GM12878 (cell line): ENCODE data around the gene GSTM5. TPM values are rescaled to one million over a fixed set of nuclear protein-coding genes. Genes with fewer than 3 reads are reported as not detected.

Source experiments
- ATAC-seq: fragments of 200-7000 bp; cut with Tn5 transposase; 3 replicates; pipeline ENCODE4 v1.9.1; 2020; ENCODE audit warnings: mild to moderate bottlenecking, moderate library complexity
- BruUV-seq: library from RNA; stranded (reverse); fragments of 400-500 nt; replicated peaks from 2 replicates; lab custom pipeline; 2021; lab: Mats Ljungman, UMichigan
- CTCF ChIA-PET: fragments of 300-600 bp; sonication (Branson Sonifier 250); formaldehyde crosslinking; extraction: SDS; loops from one replicate; lab custom pipeline; 2021; ENCODE audit warnings: inconsistent platforms; lab: Yijun Ruan, JAX
- POLR2A ChIA-PET: fragments of 350-600 bp; formaldehyde crosslinking; extraction: SDS; loops from one replicate; lab custom pipeline; 2021; ENCODE audit warnings: inconsistent platforms; lab: Charles Lee
- RAD21 ChIA-PET: fragments of 300-600 bp; sonication (Branson Sonifier 250); formaldehyde crosslinking; loops from one replicate; lab custom pipeline; 2023; ENCODE audit warnings: antibody characterized with exemption; ENCODE audit not compliant: unreplicated experiment; lab: Charles Lee
- SMC1A ChIA-PET: fragments of 300-600 bp; sonication (Branson Sonifier 250); formaldehyde crosslinking; loops from one replicate; lab custom pipeline; 2023; ENCODE audit not compliant: unreplicated experiment, uncharacterized antibody; lab: Charles Lee
- DNase-seq: peaks from one replicate; pipeline ENCODE4 v3.0.0-alpha.2; 2011; ENCODE audit warnings: low read depth, low spot score
- FAIRE-seq: peaks from 3 replicates; lab custom pipeline; 2011; peaks lifted over from hg19 to GRCh38; lab: Jason Lieb, UNC
- H2AFZ ChIP-seq: 2 replicates; pipeline ENCODE4 v1.6.0; 2011; ENCODE audit warnings: low read depth, low read length, control low read depth; ENCODE audit not compliant: control insufficient read depth
- H3K27ac ChIP-seq: 2 replicates; pipeline ENCODE4 v1.5.1; 2011; ENCODE audit warnings: control low read depth; ENCODE audit not compliant: control insufficient read depth, insufficient read depth
- H3K27me3 ChIP-seq, 2 experiments: replicated peaks in 1 of 2; 2 replicates each; pipeline versions ENCODE4 v1.6.0 to v1.6.1; 2011; ENCODE audit warnings: low read length in 1 of 2; ENCODE audit not compliant: control insufficient read depth in 2 of 2, insufficient read depth in 2 of 2
- H3K36me3 ChIP-seq, 2 experiments: 2 replicates each; pipeline ENCODE4 v1.5.1; 2011; ENCODE audit warnings: low read length in 1 of 2; ENCODE audit not compliant: control insufficient read depth in 2 of 2, insufficient read depth in 2 of 2
- H3K4me1 ChIP-seq: 2 replicates; pipeline ENCODE4 v1.6.1; 2011; ENCODE audit warnings: mild to moderate bottlenecking, low read length, moderate library complexity, mixed read lengths; ENCODE audit not compliant: control insufficient read depth, insufficient read depth
- H3K4me2 ChIP-seq: 2 replicates; pipeline ENCODE4 v1.6.0; 2011; ENCODE audit warnings: control low read depth; ENCODE audit not compliant: control insufficient read depth, insufficient read depth
- H3K4me3 ChIP-seq: fragments of 200-600 bp; sonication (generic); 2 replicates; pipeline ENCODE4 v1.5.1; 2016
- H3K79me2 ChIP-seq: 2 replicates; pipeline ENCODE4 v1.6.0; 2011; ENCODE audit warnings: low read length; ENCODE audit not compliant: control insufficient read depth, insufficient read depth
- H3K9ac ChIP-seq: 2 replicates; pipeline ENCODE4 v1.8.0; 2011; ENCODE audit warnings: low read length, control low read depth, mixed read lengths; ENCODE audit not compliant: control insufficient read depth, insufficient read depth
- H3K9me3 ChIP-seq: replicated peaks from 3 replicates; pipeline ENCODE4 v1.5.1; 2011; ENCODE audit warnings: mild to moderate bottlenecking, low read length; ENCODE audit not compliant: control insufficient read depth, insufficient read depth
- H4K20me1 ChIP-seq: 2 replicates; pipeline ENCODE4 v1.6.0; 2011; ENCODE audit not compliant: control insufficient read depth, insufficient read depth
- ATF7 ChIP-seq: fragments of 450-650 bp; IDR thresholded peaks from 2 replicates; pipeline ENCODE4 v1.6.1; 2016; ENCODE audit warnings: low read depth, mild to moderate bottlenecking
- IKZF1 ChIP-seq: fragments of 450-650 bp; conservative IDR thresholded peaks from 2 replicates; pipeline ENCODE4 v1.6.1; 2017; ENCODE audit warnings: antibody characterized with exemption, mild to moderate bottlenecking
- IRF3 ChIP-seq: fragments of 450-650 bp; IDR thresholded peaks from 2 replicates; pipeline ENCODE4 v1.6.1; 2014; ENCODE audit warnings: mild to moderate bottlenecking
- LARP7 ChIP-seq: fragments of 450-650 bp; IDR thresholded peaks from 2 replicates; pipeline ENCODE4 v1.6.1; 2017; ENCODE audit warnings: mild to moderate bottlenecking
- MEF2B ChIP-seq: fragments of 450-650 bp; IDR thresholded peaks from 2 replicates; pipeline ENCODE4 v1.6.1; 2018; ENCODE audit warnings: mild to moderate bottlenecking, moderate library complexity; ENCODE audit not compliant: partially characterized antibody, poor library complexity, severe bottlenecking
- MLLT1 ChIP-seq: fragments of 450-650 bp; IDR thresholded peaks from 2 replicates; pipeline ENCODE4 v1.6.1; 2016; ENCODE audit warnings: mild to moderate bottlenecking
- PRDM15 ChIP-seq: fragments of 450-650 bp; formaldehyde crosslinking; IDR thresholded peaks from 2 replicates; pipeline ENCODE4 v1.4.0; 2020; ENCODE audit warnings: mild to moderate bottlenecking, moderate library complexity
- SMAD1 ChIP-seq: fragments of 450-650 bp; IDR thresholded peaks from 2 replicates; pipeline ENCODE4 v1.6.1; 2018; ENCODE audit warnings: mild to moderate bottlenecking, low read depth; ENCODE audit not compliant: partially characterized antibody
- SMARCA5 ChIP-seq: fragments of 450-650 bp; IDR thresholded peaks from 2 replicates; pipeline ENCODE4 v1.6.1; 2017; ENCODE audit warnings: mild to moderate bottlenecking
- SPI1 ChIP-seq: IDR thresholded peaks from 2 replicates; pipeline ENCODE4 v1.6.1; 2011; ENCODE audit warnings: low read depth, mild to moderate bottlenecking, low read length, moderate library complexity, borderline replicate concordance; ENCODE audit not compliant: insufficient read depth
- TAF1 ChIP-seq: IDR thresholded peaks from 2 replicates; pipeline ENCODE4 v1.6.1; 2011; ENCODE audit warnings: mild to moderate bottlenecking, low read depth, low read length, borderline replicate concordance
- TARDBP ChIP-seq: IDR thresholded peaks from 2 replicates; pipeline ENCODE4 v1.6.1; 2016; ENCODE audit warnings: borderline replicate concordance
- WGBS: methylation state at CpG from one replicate; pipeline ENCODE4 v1.1.6; 2016; ENCODE audit warnings: low lambda C conversion rate; ENCODE audit not compliant: insufficient replicate concordance, insufficient coverage; ENCODE audit errors: missing lambda C conversion rate; 5-methylcytosine and 5-hydroxymethylcytosine counted together
- in situ Hi-C: fragments of 300-500 bp; cut with MboI; formaldehyde crosslinking; loops from 9 replicates; pipeline ENCODE4 v1.14.3; 2018; ENCODE audit warnings: mixed read lengths
- intact Hi-C: fragments of 100-400 bp; cut with micrococcal nuclease; formaldehyde crosslinking; loops from one replicate; pipeline ENCODE4 v1.14.2; 2022; ENCODE audit not compliant: unreplicated experiment
- polyA plus RNA-seq, 11 experiments: library from polyadenylated mRNA; depleted of rRNA in 4 of 11; unstranded in 6 of 11; stranded (reverse) in 5 of 11; fragments of >200 nt; fragmentation: Nextera tagmentation in 4 of 11; fragmentation: Illumina TruSeq in 1 of 11; extraction: Ambion mirVana in 4 of 11; extraction: Trizol in 1 of 11; gene quantifications; 1 replicate in 1 of 11; 2 replicates in 10 of 11; pipeline versions ENCODE4 v1.2.1 to v1.2.3, GENCODE V29; 2011 to 2016; ENCODE audit warnings: inconsistent platforms in 2 of 11, missing spikeins in 2 of 11, low read depth in 1 of 11
- total RNA-seq, 4 experiments: library from RNA; depleted of rRNA in 3 of 4; stranded (reverse); fragments of >200 nt in 3 of 4; fragmentation: Illumina TruSeq in 1 of 4; extraction: Trizol in 1 of 4; gene quantifications; 2 replicates each; pipeline versions ENCODE4 v1.2.1 to v1.2.3, GENCODE V29; 2013 to 2021

The GSTM5 gene
- total and polyA plus RNA-seq, 10 of the 15 experiments (the other 5 are each of a cell fraction or from before 2014, with no cell fraction given) = 0.10 to 0.37 (median 0.26) TPM; not detected in 1

- no peak for TF ChIP-seq MEF2B
- TF ChIP-seq, all 136 proteins: peak for 0
These were observed 51.8 kb downstream of the GSTM5 start, which contains the start of gene EPS8L3 (continued) for GRCh38 chr1:109763646-109764415.

GRCh38 chr1:109764561-109765482 lies 52.8 kb downstream of the GSTM5 start:
- ChIA-PET CTCF (interaction anchor here (0.9 to 1.9 kb wide), 6 partner anchors 10 to 219 kb away, joined by 3 to 6 read pairs (median 4); no protein-coding TSS in a partner anchor), SMC1A (interaction anchor here (2.7 kb wide), 1 partner anchor 124 kb away, joined by 8 read pairs; no protein-coding TSS in a partner anchor), RAD21 (interaction anchor here (2.0 kb wide), 1 partner anchor 125 kb away, joined by 5 read pairs; no protein-coding TSS in a partner anchor), POLR2A (no interaction called here)
- Histone ChIP-seq H3K4me1 (no peaks in the 10 kb centered on the region), H4K20me1 (no peaks in the 10 kb centered on the region), H3K4me2 (no peak overlapping the region), H3K27ac (no peak overlapping the region), H3K27me3 (no peaks in the 10 kb centered on the region; a peak in 1 of 4 replicates), H3K9ac (no peak overlapping the region), H3K36me3 (no peaks in the 10 kb centered on the region), H3K79me2 (no peaks in the 10 kb centered on the region), H3K4me3 (no peak overlapping the region), H2AFZ (no peak overlapping the region), H3K9me3 (no peaks in the 10 kb centered on the region)
- FAIRE-seq = no peak
- WGBS = 38% methylated on average over 13 of the region's 13 CpGs
- no TSS peak for BruUV-seq
- no peak for DNase-seq
- ATAC-seq = no peak
- in situ Hi-C loops = no loop called here
- intact Hi-C loops = no loop called here
- TF ChIP-seq SMARCA5 (no peak), TAF1 (no peak), IRF3 (no peak), IKZF1 (no peak), TARDBP (no peak), SPI1 (no peak), MLLT1 (no peak), PRDM15 (CRISPR knock-in tag) (no peak), LARP7 (no peak), ATF7 (no peak), SMAD1 (no peak)
